Fibroblast of skin of back (primary cell): Measurements from ENCODE around the gene PTPRN2.

Experiments used
- DNase-seq: peaks from one replicate; pipeline ENCODE4 v3.0.0-alpha.2; 2013

PTPRN2 gene

DNA sequence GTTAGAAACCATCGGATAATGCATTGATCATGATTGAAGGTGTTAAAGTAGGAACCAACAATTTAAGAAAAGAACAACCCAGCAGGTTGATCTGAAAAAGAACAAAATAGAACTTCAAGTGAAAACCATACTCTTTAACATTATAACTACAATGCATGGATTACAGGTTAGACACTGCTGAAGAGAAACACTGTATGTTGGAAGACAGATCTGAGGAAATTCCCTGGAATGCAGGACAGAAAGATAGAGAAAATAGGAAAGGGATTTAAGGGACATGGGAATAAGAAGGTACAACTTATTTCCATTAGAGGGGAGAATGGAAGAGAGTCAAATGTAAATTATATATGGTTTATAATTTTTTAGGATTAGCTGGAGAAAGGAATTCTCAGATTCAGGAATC lies 947.5 kb downstream of the PTPRN2 start:
- DNase-seq: no peak

GRCh38 chr7:157638563-157638962 lies 949.1 kb downstream of the PTPRN2 start:
- no peak for DNase-seq

GRCh38 chr7:157637216-157637949 lies 950.2 kb downstream of the PTPRN2 start:
- no peak for DNase-seq

GRCh38 chr7:157635669-157636068 lies 952.0 kb downstream of the PTPRN2 start:
- no peak for DNase-seq

DNA sequence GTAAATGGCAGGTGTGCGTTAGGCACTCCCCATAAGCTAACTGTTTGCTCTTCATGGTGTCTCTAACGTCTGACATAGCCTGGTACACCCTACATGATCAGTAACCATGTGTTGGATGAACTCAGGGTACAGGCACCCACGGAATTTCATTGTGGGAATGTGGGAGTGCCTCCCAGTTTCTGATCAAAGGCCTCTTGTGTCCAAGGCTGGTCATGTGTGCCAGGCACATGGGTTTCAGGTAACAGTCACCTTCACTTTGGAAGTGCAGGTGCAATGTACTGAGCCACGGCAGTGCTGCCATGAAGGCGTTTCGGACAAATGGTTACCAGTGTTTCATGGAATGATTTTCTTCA lies 952.5 kb downstream of the PTPRN2 start:
- no peak for DNase-seq

- no peak for DNase-seq
Observed at GRCh38 chr7:157634401-157635147, 953.0 kb downstream of the PTPRN2 start.

DNA sequence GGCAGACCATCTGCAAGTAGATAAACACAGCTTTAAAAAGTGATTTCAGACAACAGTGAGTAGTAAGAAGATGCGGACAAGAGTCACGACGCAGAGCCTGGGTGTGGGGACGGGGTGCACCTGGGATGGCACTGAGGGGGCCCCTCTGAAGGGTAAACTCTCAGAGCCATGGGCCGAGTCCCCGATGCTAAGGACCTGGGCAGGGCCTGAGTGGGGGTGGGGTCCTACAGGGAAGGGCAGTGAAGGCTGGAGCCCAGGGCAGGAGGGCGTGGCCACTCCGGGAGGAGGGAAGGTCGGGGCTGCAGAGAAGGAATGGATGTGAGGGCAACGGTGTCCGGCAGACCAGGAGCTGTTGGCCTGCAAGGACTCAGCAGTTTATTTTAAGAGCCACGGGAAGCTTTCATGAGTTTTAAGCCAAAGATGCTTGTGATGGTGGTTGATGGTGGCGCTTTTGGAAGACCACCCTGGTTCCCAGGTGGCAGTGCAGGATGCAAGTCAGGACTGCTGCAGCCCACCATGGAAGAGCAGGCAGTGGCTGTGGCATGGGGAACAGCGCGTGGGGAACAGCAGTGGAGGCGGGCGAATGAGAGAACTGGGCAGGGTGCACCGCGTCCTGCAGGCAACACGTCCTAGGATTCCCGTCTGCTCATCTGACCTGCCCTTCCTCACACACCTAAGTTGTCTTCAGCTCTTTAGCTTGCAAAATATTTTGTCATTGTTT lies 954.0 kb downstream of the PTPRN2 start:
- DNase-seq: no peak

GRCh38 chr7:157630301-157630853 lies 957.2 kb downstream of the PTPRN2 start:
- no peak for DNase-seq

- no peak for DNase-seq
Observed at GRCh38 chr7:157628456-157628855, 959.2 kb downstream of the PTPRN2 start.

DNA sequence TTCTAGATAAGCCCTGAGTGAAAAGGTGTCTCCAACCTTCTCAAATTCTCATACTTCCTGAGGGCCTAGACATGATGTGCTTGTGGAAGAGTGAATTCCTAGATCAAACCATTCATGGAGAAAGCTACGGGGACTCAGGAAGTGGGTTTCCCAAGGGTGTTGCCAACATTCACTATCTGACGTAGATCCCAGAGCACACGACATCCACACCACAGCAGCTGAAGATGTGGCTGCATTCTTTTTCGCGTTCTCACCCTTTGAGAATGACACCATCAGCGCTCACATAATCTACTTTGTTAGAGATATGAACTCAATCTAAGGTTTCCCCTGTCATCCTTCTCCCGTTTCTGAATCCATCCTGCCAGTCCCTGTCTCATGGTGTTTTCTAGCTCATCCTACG lies 960.0 kb downstream of the PTPRN2 start:
- DNase-seq: peak; percentile 5

GRCh38 chr7:157627033-157627432 lies 960.6 kb downstream of the PTPRN2 start:
- no peak for DNase-seq

- no peak for DNase-seq
Observed at GRCh38 chr7:157625973-157626742, 961.5 kb downstream of the PTPRN2 start.

GRCh38 chr7:157623556-157623955 lies 964.1 kb downstream of the PTPRN2 start:
- no peak for DNase-seq

DNA sequence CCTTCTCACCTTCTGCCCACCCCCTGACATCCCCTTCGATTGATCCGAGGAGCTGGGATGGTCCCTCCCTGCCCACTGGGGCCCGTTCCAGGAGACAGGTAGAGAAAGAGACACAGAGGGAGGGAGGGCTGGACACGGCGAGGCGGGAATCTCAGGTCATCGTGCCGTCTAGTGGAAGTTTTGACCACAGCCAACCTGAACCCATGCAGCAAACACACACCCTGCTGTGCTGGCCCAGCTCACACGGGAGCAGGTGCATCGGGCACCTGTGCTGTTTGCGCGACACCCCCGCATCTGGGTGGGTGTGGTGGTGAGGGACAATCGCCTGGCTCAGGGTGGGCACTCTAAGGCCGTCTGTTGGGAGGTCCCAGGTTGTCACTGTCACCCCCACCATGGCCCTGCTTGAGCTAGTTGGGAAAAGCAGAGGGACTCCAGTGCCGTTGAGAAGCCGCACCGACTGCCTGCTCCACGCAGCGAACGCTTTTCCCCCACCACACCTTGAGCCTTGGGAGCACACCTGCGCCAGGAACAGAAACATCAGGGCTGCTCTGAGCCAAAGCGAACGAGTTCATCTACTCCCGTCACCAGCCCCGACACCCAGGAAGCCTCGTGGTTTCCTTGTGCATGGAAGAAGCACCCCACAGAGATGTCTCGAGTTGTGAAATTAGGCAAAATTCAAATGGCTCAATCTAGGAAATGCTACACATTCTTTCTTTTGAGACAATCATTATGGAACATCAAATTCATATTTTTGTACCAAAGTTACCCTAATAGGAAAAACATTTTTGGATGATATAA lies 965.0 kb downstream of the PTPRN2 start:
- no peak for DNase-seq

DNA sequence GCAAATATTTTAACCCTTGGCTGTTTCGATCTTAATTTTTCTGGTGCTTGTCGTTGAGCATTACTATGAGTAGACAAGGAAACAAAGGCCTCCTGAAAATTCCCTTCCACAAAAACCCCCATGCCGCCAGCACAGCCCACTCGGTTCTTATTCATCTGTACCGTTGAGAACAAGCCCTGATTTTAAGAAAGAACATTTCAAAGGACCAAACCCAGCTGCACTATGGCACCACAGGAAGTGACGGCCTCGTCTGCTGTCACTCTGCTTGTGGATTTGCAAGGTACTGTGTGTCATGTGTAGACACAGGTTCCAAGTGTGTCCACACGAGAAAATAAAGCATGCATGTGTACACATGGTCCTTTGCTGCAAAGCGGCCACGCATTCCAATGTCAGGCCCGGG lies 965.6 kb downstream of the PTPRN2 start:
- no peak for DNase-seq

GRCh38 chr7:157621131-157621681 lies 966.4 kb downstream of the PTPRN2 start:
- DNase-seq: no peak

DNA sequence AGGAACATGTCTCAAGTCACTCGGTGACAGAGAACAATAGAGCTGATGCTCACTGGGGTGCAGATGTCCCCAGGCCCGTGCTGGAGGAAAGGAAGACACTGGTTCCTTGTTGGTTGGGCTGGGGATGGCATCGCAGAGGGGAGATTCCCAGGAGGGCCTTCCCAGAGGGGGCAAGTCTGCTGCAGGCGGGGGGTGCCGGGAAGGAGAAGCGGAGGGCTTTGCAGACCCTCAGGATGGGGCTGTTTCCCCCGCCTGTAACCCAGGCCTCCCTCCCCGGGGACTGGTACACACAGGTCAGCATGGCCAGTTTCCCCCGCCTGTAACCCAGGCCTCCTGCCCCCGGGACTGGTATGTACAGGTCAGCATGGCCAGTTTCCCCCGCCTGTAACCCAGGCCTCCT lies 967.0 kb downstream of the PTPRN2 start:
- no peak for DNase-seq

GRCh38 chr7:157619753-157620525 lies 967.7 kb downstream of the PTPRN2 start:
- no peak for DNase-seq

DNA sequence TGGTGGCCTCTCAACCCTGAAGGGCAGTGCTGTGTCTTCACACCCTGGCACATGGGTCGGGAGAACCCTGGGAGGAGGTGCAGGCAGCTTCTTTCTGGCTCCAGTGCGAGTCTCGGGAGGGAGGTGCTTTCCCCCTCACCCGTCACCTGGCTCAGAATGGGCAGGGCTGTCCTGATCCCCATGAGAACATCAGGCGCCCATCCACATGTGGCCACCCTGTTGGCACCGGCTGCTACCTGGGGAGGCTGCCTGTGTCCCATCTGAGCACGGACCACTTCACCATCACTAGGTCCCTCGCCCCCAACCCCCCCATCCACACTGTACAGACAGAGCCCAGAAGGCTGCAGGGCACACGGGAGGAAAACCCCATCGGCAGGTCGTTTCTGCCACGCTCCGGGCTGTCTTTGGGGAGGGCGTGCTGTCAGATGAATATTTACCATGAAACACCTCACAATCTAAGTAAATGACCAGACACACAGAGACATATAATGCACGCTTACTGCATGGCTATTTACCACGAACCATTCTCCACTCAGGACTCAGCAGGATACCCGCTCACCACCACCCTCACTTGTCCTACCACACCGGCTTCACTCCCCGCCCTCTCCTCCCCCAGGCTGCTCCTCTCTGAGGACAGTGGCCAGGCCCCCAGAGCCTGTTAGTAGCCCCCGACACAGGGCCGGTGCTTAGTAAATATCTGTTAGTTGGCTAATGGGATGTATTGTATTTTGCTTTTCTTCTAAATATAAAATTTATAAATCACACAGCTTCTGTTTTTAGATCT lies 968.6 kb downstream of the PTPRN2 start:
- no peak for DNase-seq
